RWPE1 (cell line): ENCODE data around the gene RAB3IP.
"Not testable (repeated sequence)": the region's sequence is repeated elsewhere in the genome, so short reads cannot be mapped to it uniquely, and the experiment has no call there.

Experiments used
- CTCF ChIA-PET: fragments of 350-600 bp; sonication (Branson Sonifier 250); formaldehyde crosslinking; extraction: SDS; loops from one replicate; lab custom pipeline; 2021; lab: Yijun Ruan, JAX
- POLR2A ChIA-PET: fragments of 400-600 bp; formaldehyde crosslinking; extraction: SDS; loops from one replicate; lab custom pipeline; 2020; ENCODE audit warnings: antibody characterized with exemption; ENCODE audit not compliant: low non-redundant PET; lab: Yijun Ruan, JAX
- DNase-seq: peaks from one replicate; pipeline ENCODE4 v3.0.0; 2012; ENCODE audit warnings: low spot score
- H3K27ac ChIP-seq: fragments of 450-650 bp; 2 replicates; pipeline ENCODE4 v1.5.1; 2017
- CTCF ChIP-seq: fragments of 450-650 bp; conservative IDR thresholded peaks from 2 replicates; pipeline ENCODE4 v1.5.1; 2017; ENCODE audit warnings: low read depth, mild to moderate bottlenecking

Gene RAB3IP

GRCh38 chr12:69751476-69751875 lies 12.8 kb downstream of the RAB3IP start:
- ChIA-PET CTCF (no interaction called here), POLR2A (no interaction called here)
- no peak for DNase-seq
- no peak for TF ChIP-seq CTCF
- H3K27ac ChIP-seq = no peak overlapping the region

GRCh38 chr12:69755302-69755701 lies 16.6 kb downstream of the RAB3IP start:
- no peak for TF ChIP-seq CTCF
- DNase-seq = no peak
- CTCF ChIA-PET = no interaction called here
- POLR2A ChIA-PET = no interaction called here
- H3K27ac ChIP-seq = no peak overlapping the region

GRCh38 chr12:69756088-69756755 lies 17.6 kb downstream of the RAB3IP start:
- POLR2A ChIA-PET = no interaction called here
- H3K27ac ChIP-seq = no peak overlapping the region
- CTCF ChIA-PET = no interaction called here
- TF ChIP-seq CTCF = no peak
- DNase-seq = no peak

- ChIA-PET POLR2A (no interaction called here), CTCF (no interaction called here)
- H3K27ac ChIP-seq = no peak overlapping the region
- no peak for DNase-seq
- TF ChIP-seq CTCF = no peak
These were observed 19.4 kb downstream of the RAB3IP start for GRCh38 chr12:69758105-69758504.

GRCh38 chr12:69759581-69759980 lies 20.9 kb downstream of the RAB3IP start:
- POLR2A ChIA-PET = interaction anchor here (0.6 kb wide), 1 partner anchor 454 kb away, joined by 3 read pairs; no protein-coding TSS in a partner anchor
- H3K27ac ChIP-seq, CTCF ChIA-PET, DNase-seq: not testable (repeated sequence)

- no peak for TF ChIP-seq CTCF
- DNase-seq = no peak
- ChIA-PET POLR2A (no interaction called here), CTCF (no interaction called here)
- H3K27ac ChIP-seq = no peak overlapping the region
These were observed 26.9 kb downstream of the RAB3IP start for GRCh38 chr12:69765515-69765914.

GRCh38 chr12:69766260-69766659 lies 27.6 kb downstream of the RAB3IP start:
- no peak for DNase-seq
- H3K27ac ChIP-seq = no peak overlapping the region
- CTCF ChIA-PET = no interaction called here
- TF ChIP-seq CTCF = no peak
- POLR2A ChIA-PET = no interaction called here
